HFF-Myc (cell line): ENCODE data around the gene RBMXL3.

Experiments
- DNase-seq: peaks from one replicate; pipeline ENCODE4 v3.0.0-alpha.2; 2011; ENCODE audit warnings: low read depth; ENCODE audit errors: extremely low read depth
- H3K4me3 ChIP-seq: replicated peaks from 2 replicates; pipeline ENCODE4 v1.5.1; 2011; ENCODE audit warnings: low read depth, mild to moderate bottlenecking, control low read depth, low read length
- TF ChIP-seq, protein P1 (sequence below): IDR thresholded peaks from 2 replicates; pipeline ENCODE4 v1.5.1; 2012; ENCODE audit warnings: mild to moderate bottlenecking, low read depth, low read length, control low read depth; ENCODE audit errors: missing control alignments

RBMXL3 gene

DNA sequence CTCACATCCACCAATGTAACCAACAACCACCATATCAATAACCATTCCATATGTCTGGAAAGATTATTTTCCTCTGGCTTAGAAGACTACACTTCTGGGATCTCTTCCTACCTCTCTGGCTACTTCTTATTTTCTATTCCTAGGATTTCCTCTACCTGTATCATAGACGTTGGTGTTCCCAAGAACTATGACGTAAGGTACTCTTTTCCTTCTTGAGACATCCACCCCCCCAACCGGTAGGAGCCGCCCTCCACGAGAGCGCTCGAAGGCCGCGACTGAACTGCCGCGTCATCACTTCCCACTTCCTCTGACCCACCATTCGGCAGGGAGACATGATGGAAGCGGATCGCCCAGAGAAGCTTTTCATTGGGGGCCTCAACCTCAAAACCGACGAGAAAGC, at the start of gene RBMXL3:
Gene RBMXL3 (plus strand): TSS at position 301 of the 400 bp plus-strand sequence. CDS start 32 bp downstream, at position 333.
- H3K4me3 ChIP-seq: no peak within 1 kb of the TSS
- TF ChIP-seq, protein P1, sequence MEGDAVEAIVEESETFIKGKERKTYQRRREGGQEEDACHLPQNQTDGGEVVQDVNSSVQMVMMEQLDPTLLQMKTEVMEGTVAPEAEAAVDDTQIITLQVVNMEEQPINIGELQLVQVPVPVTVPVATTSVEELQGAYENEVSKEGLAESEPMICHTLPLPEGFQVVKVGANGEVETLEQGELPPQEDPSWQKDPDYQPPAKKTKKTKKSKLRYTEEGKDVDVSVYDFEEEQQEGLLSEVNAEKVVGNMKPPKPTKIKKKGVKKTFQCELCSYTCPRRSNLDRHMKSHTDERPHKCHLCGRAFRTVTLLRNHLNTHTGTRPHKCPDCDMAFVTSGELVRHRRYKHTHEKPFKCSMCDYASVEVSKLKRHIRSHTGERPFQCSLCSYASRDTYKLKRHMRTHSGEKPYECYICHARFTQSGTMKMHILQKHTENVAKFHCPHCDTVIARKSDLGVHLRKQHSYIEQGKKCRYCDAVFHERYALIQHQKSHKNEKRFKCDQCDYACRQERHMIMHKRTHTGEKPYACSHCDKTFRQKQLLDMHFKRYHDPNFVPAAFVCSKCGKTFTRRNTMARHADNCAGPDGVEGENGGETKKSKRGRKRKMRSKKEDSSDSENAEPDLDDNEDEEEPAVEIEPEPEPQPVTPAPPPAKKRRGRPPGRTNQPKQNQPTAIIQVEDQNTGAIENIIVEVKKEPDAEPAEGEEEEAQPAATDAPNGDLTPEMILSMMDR: no peak
- DNase-seq: no peak

GRCh38 chrX:115142057-115142456, 47.2 kb upstream of the RBMXL3 start:
- TF ChIP-seq, protein P1: no peak
- no peak for DNase-seq
- H3K4me3 ChIP-seq: no peak overlapping the region

DNA sequence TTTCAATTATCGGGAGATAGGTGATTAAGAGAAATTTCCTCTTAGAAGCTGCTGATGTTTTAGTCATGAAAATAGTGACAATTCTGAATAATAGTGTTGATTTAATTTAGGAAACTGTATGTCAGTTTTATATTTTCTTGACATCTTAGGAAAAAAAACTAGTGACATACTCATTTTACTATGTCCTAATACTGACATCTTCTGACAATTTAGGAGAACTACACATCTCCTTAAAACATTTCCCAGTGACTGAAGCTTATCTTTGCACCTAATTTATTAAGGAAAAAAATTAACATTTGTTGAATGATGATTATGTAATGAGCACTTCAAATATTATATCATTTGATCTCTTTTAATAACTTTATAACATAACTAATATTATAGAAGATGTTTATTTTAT, 42.0 kb upstream of the RBMXL3 start:
- DNase-seq: no peak
- TF ChIP-seq, protein P1: no peak
- H3K4me3 ChIP-seq: no peak overlapping the region

- DNase-seq: no peak
- H3K4me3 ChIP-seq: no peak overlapping the region
- TF ChIP-seq, protein P1: no peak
These were observed 16.0 kb upstream of the RBMXL3 start for GRCh38 chrX:115173181-115173580.

DNA sequence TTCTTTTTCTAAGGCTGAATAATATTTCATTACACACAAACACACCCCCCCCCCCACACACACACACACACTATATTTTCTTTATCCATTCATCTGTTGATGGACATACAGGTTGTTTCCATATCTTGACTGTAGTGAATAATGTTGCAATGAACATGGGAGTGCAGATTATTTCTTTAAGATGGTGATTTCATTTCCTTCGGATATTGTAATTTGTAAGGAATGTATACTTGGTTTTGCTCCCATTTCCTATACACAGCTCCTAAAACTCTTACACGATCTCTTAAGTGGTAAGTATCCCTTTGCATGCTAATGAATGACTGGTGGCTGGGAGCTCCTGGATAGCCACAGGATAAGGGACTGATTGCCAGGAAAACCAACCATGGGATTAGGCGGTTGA, 14.7 kb upstream of the RBMXL3 start:
- no peak for DNase-seq
- no peak overlapping the region for H3K4me3 ChIP-seq
- TF ChIP-seq, protein P1: no peak

- TF ChIP-seq, protein P1: no peak
- H3K4me3 ChIP-seq: no peak overlapping the region
- DNase-seq: no peak
These were observed 11.3 kb upstream of the RBMXL3 start for GRCh38 chrX:115177932-115178331.

DNA sequence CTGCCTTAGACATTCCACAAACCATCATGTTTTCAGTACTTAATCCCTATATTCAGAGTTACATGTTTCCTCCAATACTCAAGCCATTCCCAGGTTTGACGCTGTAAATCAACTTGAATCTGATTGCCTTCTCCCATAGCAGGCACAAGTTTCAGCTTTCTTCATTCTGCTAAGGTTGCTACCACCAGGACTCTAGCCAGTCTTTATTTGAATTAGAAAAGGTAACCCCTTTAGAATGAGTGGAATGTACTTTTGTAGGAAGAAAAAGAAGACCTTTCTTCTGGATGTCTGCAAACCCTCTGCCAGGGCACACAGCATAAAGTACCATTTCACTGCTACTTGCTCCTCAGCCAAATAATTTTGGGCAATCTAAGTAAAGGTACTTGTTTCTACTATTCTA, 10.7 kb upstream of the RBMXL3 start:
- H3K4me3 ChIP-seq: no peak overlapping the region
- DNase-seq: no peak
- TF ChIP-seq, protein P1: no peak
